Tibial nerve (tissue), 4 donors: ENCODE measurements around the gene ZFYVE16.

Source experiments
- CTCF ChIP-seq, 5 experiments: fragments of 200-600 bp in 3 of 5; fragments of 450-650 bp in 2 of 5; sonication (generic) in 3 of 5; IDR thresholded peaks; one replicate each; pipeline ENCODE4 v1.5.1; 2016 to 2019; ENCODE audit warnings: antibody characterized with exemption in 5 of 5, mild to moderate bottlenecking in 3 of 5, moderate library complexity in 2 of 5
- EP300 ChIP-seq, 2 donors: sonication (generic); formaldehyde crosslinking; IDR thresholded peaks; one replicate each; pipeline ENCODE4 v1.6.1; 2017; ENCODE audit warnings: antibody characterized with exemption in 2 of 2, mild to moderate bottlenecking in 1 of 2
- POLR2A ChIP-seq, 2 donors: fragments of 450-650 bp; IDR thresholded peaks; one replicate each; pipeline ENCODE4 v1.6.1; 2017; ENCODE audit warnings: antibody characterized with exemption in 2 of 2, mild to moderate bottlenecking in 2 of 2, moderate library complexity in 2 of 2

- TF ChIP-seq CTCF (IDR thresholded peaks at IDR 0.05) (no peak), POLR2A (IDR thresholded peaks at IDR 0.05) (no peak), EP300 (IDR thresholded peaks at IDR 0.05) (no peak)
Measured at GRCh38 chr5:80360914-80361444, 46.9 kb upstream of the ZFYVE16 start.
